Stimulated activated CD8-positive, alpha-beta memory T cell treated with anti-CD3 and anti-CD28 coated beads, Interleukin-15, amount 100 ng/mL, for 1 hour (primary cell): ENCODE measurements around the gene AUTS2.

Experiments
- DNase-seq: peaks from one replicate; pipeline ENCODE4 v3.0.0-alpha.2; 2020; ENCODE audit warnings: low read depth

AUTS2 gene

DNA sequence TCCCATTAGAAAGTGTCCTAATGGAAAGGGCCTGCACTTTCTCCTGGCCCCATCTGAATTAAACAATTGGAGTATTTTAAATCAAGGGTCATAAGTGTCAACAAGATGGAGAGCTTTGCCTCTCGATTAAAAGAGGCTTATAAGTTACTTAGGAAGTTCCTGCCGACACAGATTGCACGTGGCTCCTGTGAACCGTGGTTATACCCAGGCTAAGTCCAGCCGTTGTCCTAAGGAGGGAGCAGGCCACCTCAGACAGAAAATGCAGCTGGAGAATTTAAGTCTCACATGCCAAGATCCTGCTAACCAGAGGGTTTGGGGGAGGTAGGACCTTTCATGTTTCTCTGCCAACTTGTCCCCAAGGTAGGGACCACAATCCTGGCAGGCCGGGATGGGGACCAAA, 907.2 kb downstream of the AUTS2 start:
- no peak for DNase-seq

DNA sequence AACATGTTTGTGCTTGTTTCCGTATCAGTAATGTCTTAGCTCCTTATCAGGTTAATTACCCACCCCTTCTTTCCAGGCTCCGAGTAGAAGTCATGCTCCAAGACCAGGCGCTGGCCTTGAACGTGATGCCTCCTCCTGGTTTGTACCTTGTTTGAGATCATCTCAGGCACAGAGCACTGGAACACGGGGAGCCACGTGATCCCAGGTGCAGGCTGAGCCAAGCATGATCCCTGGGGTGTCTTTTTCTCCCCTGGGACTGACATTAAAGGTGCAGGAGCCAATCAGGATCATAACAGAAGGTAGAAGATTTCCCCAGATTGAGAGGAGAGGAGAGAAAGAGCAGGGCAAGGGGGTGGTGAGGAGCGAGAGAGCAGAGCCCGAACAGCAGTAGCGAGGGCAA, 907.6 kb downstream of the AUTS2 start:
- no peak for DNase-seq

- no peak for DNase-seq
Observed at GRCh38 chr7:70506434-70506833, 908.2 kb downstream of the AUTS2 start.

DNA sequence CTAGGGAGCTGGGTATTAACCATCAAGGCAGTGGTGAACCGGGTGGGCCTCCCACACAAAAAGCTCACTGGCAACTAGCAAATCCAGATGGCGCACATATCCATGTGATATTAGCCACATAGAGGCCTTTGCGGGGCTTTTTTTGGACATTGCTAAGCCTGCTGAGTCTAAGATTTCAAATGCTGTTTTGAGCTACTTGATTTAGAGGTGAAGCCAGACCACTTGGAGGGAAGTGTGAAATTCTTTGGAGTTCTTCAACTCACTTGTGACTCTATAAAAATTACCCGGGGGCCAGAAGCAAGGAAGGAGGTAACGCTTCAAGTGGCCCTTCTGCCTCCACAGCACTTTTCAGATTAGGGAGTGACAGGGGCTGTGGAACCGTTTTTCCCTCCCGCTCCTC, 913.9 kb downstream of the AUTS2 start:
- DNase-seq: no peak

- no peak for DNase-seq
Observed at GRCh38 chr7:70512761-70513160, 914.5 kb downstream of the AUTS2 start.

DNA sequence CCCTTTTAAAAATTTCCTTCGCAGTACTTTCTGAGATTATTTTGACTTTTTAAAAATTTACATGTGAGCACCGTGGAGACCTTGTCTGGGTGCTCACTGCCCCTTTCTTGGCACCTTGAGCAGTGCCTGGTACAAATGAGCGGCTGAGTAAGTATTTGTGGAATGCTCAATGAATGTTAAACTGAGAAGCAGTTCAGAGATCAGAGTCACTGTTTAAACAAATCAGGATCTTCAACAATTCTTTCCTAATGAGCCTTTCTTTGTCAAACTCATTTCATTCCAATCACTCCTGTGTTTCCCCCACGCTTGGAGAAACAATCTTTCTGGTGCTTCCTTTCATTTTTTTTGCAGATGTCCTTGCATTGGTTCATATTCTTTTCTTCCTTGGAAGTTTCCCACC, 922.3 kb downstream of the AUTS2 start:
- no peak for DNase-seq

DNA sequence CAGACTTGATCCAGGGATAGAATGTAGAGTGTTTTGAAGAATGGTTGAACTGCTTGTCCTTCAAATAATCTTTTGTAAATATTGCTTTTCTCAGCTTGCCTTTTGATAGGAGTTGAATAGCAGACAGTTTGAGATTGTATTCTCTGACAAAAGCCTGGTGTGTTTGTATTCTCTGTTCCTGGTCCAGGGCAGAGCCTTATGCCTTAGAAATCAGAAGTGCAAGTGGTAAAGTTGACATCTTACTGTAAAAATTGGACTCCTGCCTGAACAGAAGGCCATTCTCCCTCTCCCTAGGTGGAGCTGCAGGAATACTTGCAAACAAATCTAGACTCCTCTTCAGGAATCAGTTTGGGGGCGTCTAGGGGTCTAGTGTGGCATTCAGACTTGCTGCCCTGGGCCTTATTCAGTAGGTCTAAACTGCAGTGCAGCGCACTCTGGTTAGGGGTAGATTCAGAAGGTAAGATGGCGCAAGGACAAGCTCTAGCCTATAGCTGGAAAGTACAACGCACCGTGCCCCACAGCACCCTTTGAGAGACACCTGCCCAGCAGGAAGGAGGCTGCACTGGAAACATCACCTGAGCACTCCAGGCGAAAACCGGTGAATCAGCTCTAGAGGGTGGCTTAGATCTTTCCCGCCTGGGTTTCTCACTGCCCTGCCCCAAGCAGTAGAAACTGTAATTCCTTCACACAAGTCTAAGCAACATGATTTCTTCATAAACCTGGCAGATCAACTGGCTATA, 925.1 kb downstream of the AUTS2 start:
- no peak for DNase-seq

DNA sequence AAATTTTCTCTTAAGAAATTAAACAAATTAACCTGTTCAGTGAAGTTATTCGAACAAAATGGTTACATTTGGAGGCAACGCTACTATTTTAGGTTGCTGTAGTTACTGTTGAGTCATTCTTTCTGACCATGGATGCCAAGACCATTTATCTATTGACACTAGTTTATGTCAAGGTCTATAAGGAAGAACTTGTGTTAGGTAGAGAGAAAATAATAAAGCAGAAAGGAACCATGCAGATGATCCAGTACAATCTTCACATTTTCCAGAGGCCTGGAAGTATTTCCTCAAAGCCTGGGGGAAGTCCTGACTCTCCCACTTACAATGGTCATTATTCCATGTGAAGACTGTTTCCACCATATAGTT, 925.7 kb downstream of the AUTS2 start:
- DNase-seq: no peak

DNA sequence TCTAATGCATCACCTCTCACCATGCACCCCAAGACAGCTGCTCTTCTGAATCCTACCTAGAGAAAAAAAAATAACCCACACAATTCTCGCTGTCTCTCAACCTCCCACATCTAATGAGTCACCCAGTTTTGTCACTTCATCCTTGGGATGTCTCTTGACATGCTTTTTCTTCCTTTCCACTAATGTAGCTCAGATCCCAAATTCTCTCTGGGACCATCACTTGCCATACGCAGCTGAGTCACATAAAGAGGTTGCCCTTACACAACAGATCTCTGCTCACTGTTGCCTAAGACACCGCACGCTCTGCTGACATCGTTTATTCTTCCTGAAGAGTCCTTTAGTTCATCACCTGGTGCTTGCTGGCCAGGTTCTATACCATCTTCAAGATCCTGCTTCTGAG, 927.7 kb downstream of the AUTS2 start:
- no peak for DNase-seq

DNA sequence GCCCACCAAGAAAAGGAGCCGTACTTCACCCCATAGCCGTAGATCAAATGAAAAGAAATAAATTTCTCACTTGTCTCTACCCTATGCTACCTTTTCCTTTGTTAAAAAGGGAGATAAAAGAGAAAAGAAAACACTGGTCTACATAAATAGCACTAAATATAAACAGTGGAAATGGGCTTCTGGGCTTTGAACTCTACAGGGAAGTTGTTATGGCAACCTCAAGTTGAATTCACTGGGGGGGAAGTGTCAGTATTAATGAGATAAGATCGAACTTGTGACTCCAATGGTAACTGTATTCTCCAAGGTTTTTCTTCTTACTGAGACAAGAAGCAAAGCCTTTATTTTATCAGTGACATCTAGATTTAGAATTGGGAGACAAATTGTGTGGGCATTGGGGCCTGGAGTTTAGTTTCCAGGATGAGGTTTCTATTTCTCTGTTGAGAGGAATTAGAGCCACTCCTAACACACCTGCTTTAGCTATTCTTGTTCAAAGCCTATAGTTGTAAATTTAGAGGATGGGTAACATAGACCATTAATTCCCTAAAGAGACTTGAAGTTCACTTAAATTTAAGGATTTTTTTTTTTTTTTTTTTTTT, 929.3 kb downstream of the AUTS2 start:
- DNase-seq: no peak

DNA sequence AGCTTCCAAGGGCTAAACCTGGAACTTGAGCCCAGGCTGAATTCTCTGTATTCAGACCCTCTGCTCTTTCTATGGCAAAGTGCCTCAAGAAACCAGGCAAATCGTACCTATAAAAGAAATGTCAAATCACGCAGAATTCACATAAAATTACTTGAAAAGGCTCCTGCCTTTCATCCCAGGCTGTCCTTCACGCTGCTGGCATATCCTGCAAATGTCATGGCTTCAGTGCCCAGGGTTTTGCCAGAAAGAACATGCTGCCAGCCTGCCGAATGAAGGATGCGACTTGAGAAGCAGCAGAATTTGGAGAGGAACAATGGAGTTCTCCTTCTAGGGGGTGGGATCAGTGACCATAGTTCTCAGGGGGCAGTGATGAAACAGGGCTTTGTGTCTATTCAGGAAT, 931.2 kb downstream of the AUTS2 start:
- no peak for DNase-seq

GRCh38 chr7:70529914-70530585, 931.8 kb downstream of the AUTS2 start:
- DNase-seq: no peak

GRCh38 chr7:70533614-70534013, 935.3 kb downstream of the AUTS2 start:
- DNase-seq: no peak

- DNase-seq: no peak
Observed at GRCh38 chr7:70539205-70539604, 940.9 kb downstream of the AUTS2 start.

DNA sequence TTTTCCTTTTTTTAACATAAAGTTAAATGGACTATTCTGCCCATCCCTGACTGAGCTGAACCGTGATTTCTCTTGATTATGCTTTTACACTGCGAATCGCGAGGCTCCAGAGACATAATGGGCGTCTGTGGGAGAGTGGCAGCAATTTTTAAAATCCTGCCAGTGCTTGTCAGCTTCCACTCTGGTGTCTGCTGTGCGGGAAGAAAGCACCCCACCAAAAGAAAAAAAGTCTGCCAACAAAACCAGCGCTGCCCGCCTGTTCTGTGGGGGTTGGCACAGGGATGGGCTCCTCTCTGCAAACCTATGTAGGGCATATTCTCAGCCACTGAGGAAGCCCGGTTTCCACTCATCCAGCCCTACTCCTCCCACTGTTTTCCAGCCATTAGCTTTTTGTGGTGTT, 941.3 kb downstream of the AUTS2 start:
- no peak for DNase-seq

DNA sequence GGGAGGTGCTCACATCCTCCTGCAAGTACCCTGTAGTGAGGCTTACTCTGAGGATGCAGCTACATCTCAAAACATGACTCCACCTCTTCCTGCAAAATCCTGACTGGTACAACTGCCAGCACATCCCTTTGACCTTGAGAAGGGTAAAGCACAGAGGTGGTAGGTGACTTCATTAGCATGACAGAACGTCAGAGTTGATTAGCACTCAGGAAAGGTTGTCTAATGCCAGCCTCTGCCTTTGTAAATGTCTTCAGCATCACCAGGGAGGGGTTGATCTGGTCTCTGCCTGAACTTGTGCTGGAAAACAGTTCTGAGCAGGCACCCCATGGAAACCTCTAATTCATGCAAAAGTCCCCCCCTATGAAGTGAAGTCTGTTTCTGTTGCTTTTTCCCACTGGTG, 942.4 kb downstream of the AUTS2 start:
- DNase-seq: no peak

DNA sequence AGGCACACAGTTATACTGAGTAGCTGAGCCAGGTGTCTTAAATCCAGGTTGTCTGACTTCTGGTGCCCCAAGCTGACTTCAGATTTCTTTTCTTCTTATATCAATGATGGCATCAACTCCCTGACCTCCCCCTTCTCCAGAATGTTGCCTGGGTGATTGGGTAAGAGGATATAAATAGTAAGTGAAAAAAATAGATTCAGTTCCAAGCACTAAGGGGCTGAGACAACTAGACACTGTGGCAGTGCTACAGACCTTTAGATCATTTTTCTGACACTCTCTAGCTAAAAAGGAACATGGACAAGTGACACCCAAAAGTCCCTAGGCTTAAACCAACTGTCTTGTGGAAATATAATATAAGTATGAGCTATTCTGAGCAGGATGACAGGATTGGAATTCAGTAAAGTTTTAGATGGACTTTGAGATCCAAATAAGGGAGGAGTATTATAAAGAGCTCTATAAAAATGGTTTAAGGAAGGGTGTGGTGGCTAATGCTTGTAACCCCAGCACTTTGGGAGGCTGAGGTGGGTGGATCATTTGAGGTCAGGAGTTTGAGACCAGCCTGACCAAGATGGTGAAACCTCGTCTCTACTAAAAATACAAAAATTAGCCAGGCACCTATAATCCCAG, 944.6 kb downstream of the AUTS2 start:
- no peak for DNase-seq

- DNase-seq: no peak
Observed at GRCh38 chr7:70544016-70544415, 945.7 kb downstream of the AUTS2 start.

DNA sequence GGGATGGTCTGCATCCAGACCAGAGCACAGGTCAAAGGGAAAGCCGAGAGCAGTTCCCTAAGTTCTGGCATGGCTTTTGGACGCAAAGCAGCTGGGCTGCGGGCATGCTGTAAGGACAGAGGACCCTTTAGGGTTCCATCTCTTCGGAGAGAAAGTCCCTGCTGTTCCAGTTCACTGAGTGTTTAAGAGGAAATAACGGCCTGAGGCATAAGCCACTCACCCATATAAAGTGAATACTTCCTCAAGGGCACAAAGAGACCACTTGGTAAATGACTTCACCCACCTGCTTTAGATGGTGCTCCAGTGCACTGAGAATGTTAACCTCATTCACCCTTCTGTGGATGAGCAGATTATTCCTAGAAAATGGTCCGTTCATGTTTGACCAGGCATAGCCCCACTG, 946.9 kb downstream of the AUTS2 start:
- no peak for DNase-seq

- no peak for DNase-seq
Observed at GRCh38 chr7:70552141-70552540, 953.9 kb downstream of the AUTS2 start.

GRCh38 chr7:70553364-70553763, 955.1 kb downstream of the AUTS2 start:
- no peak for DNase-seq

DNA sequence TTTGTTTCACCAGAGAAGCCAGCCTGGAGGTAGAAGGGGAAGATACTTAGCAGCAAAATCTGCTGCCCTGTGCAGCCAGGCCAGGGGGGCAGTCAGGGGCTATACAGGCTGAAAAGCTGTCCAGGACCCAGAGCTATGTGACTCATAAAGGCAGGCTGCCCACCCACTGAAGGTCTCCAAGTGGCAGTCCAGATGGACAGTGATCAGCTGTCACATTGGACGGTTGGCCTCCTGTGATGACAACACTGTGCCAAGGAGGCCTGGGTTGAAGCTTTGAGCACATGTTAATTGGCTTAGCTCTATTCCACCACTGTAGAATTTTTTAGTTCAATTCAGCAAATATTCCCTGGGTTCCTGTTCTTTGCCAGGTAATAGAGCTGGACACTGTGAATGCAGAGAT, 956.4 kb downstream of the AUTS2 start:
- DNase-seq: no peak

GRCh38 chr7:70556761-70557160, 958.5 kb downstream of the AUTS2 start:
- no peak for DNase-seq
